GM23248 (cell line): ENCODE measurements around the gene TMEM59L. TPM values are rescaled to one million over a fixed set of nuclear protein-coding genes. Genes with fewer than 3 reads are reported as not detected.
A peak's percentile ranks its signal among the peaks of the same experiment; 100 is the strongest.

Source experiments
- DNase-seq: peaks from one replicate; pipeline ENCODE4 v3.0.0-alpha.2; 2015
- H2AFZ ChIP-seq: fragments of 200-600 bp; sonication (generic); 2 replicates; pipeline ENCODE4 v1.6.1; 2016; ENCODE audit warnings: antibody characterized with exemption
- H3F3A ChIP-seq: fragments of 200-600 bp; sonication (generic); 2 replicates; pipeline ENCODE4 v1.6.1; 2016; ENCODE audit warnings: mild to moderate bottlenecking, antibody characterized with exemption, mixed run types; ENCODE audit not compliant: insufficient read depth
- H3K27ac ChIP-seq: fragments of 200-600 bp; sonication (generic); 2 replicates; pipeline ENCODE4 v1.5.1; 2016; ENCODE audit warnings: mild to moderate bottlenecking
- H3K27me3 ChIP-seq: fragments of 200-600 bp; sonication (generic); replicated peaks from 2 replicates; pipeline ENCODE4 v1.6.1; 2016; ENCODE audit warnings: mild to moderate bottlenecking; ENCODE audit not compliant: insufficient read depth
- H3K36me3 ChIP-seq: fragments of 200-600 bp; sonication (generic); 2 replicates; pipeline ENCODE4 v1.6.1; 2016; ENCODE audit warnings: low read depth, mild to moderate bottlenecking
- H3K4me1 ChIP-seq: fragments of 200-600 bp; sonication (generic); 2 replicates; pipeline ENCODE4 v1.6.1; 2016; ENCODE audit warnings: mild to moderate bottlenecking; ENCODE audit not compliant: insufficient read depth
- H3K4me2 ChIP-seq: fragments of 200-600 bp; sonication (generic); one replicate; pipeline ENCODE4 v1.6.1; 2016; ENCODE audit warnings: mild to moderate bottlenecking; ENCODE audit not compliant: unreplicated experiment
- H3K4me3 ChIP-seq: fragments of 200-600 bp; sonication (generic); 2 replicates; pipeline ENCODE4 v1.5.1; 2016; ENCODE audit warnings: mild to moderate bottlenecking
- H3K79me2 ChIP-seq: fragments of 200-600 bp; sonication (generic); 2 replicates; pipeline ENCODE4 v1.6.1; 2016; ENCODE audit warnings: mild to moderate bottlenecking; ENCODE audit not compliant: insufficient read depth
- H3K9ac ChIP-seq: fragments of 200-600 bp; sonication (generic); 2 replicates; pipeline ENCODE4 v1.6.1; 2016; ENCODE audit warnings: mild to moderate bottlenecking
- H3K9me2 ChIP-seq: fragments of 200-600 bp; sonication (generic); 2 replicates; pipeline ENCODE4 v1.6.1; 2016; ENCODE audit warnings: mixed run types, mild to moderate bottlenecking, moderate library complexity; ENCODE audit not compliant: insufficient read depth
- H3K9me3 ChIP-seq: fragments of 200-600 bp; sonication (generic); one replicate; pipeline ENCODE4 v1.6.1; 2017; ENCODE audit warnings: low read depth
- H4K20me1 ChIP-seq: fragments of 200-600 bp; sonication (generic); 2 replicates; pipeline ENCODE4 v1.6.0; 2016; ENCODE audit not compliant: insufficient read depth
- EZH2 ChIP-seq: fragments of 200-600 bp; sonication (generic); IDR thresholded peaks from 2 replicates; pipeline ENCODE4 v1.6.1; 2018; ENCODE audit warnings: antibody characterized with exemption, mild to moderate bottlenecking; ENCODE audit not compliant: insufficient read depth, poor library complexity, severe bottlenecking
- EZH2phosphoT487 ChIP-seq: fragments of 200-600 bp; sonication (generic); IDR thresholded peaks from 2 replicates; pipeline ENCODE4 v1.6.1; 2018; ENCODE audit warnings: antibody characterized with exemption, moderate library complexity, mild to moderate bottlenecking, low read depth; ENCODE audit not compliant: insufficient read depth
- WGBS, 2 experiments: methylation state at CpG; one replicate each; pipeline ENCODE4 v1.1.6; 2015 to 2017; ENCODE audit warnings: low lambda C conversion rate in 2 of 2, low coverage in 1 of 2; ENCODE audit errors: missing lambda C conversion rate in 2 of 2; 5-methylcytosine and 5-hydroxymethylcytosine counted together
- in situ Hi-C: fragments of 300-500 bp; cut with MboI; formaldehyde crosslinking; loops from 2 replicates; pipeline ENCODE4 v1.15.0; 2020
- polyA plus RNA-seq: library from polyadenylated mRNA; unstranded; fragments of >200 nt; fragmentation: Nextera tagmentation; extraction: Ambion mirVana; gene quantifications from 2 replicates; pipeline ENCODE4 v1.2.1, GENCODE V29; 2016
- total RNA-seq: library from RNA; depleted of rRNA; stranded (reverse); fragments of >200 nt; shearing (Covaris generic); gene quantifications from 2 replicates; pipeline ENCODE4 v1.2.3, GENCODE V29; 2014; rRNA removed

The TMEM59L gene
- total RNA-seq (0.13 and 0.97 TPM in 2 replicates), polyA plus RNA-seq (2.1 and 3.4 TPM in 2 replicates)

- in situ Hi-C loops = no loop called here
- no peaks in the 10 kb centered on the region for H3K9me3 ChIP-seq
- H3K9ac ChIP-seq = no peak within 1 kb of the TSS
- H3K36me3 ChIP-seq = no peaks in the 10 kb centered on the region
- H4K20me1 ChIP-seq = no peaks in the 10 kb centered on the region
- H3K27me3 ChIP-seq = peaks cover 72% of the 10 kb centered on the region
- TF ChIP-seq EZH2phosphoT487 (peak; percentile 7; the same call in 1 of the 2 replicates), EZH2 (no peak)
- peak within 1 kb of the TSS; percentile 67 for H3K4me3 ChIP-seq
- 0 out of 2 replicates have a peak, but pooled peaks cover 6% of the 10 kb centered on the region for H3F3A ChIP-seq
- H3K4me1 ChIP-seq = no peaks in the 10 kb centered on the region
- H3K79me2 ChIP-seq = no peaks in the 10 kb centered on the region
- no peaks in the 10 kb centered on the region for H3K9me2 ChIP-seq
- peak within 1 kb of the TSS; percentile 68 for H2AFZ ChIP-seq
- 4 to 5% methylated on average over 39 to 68 of the region's 70 CpGs for WGBS, 2 experiments
- H3K27ac ChIP-seq = no peak within 1 kb of the TSS
- peak; percentile 40 for DNase-seq
- peak within 1 kb of the TSS; percentile 59 for H3K4me2 ChIP-seq
Observed at GRCh38 chr19:18612772-18613588, at the start of gene TMEM59L. Gene TMEM59L, plus strand, starts transcription at chr19:18612870. Its CDS starts 89 bp downstream, at chr19:18612959.

- Histone ChIP-seq H2AFZ (no peak overlapping the region), H3K4me1 (no peaks in the 10 kb centered on the region), H3K27me3 (no peaks in the 10 kb centered on the region), H3K4me2 (no peak overlapping the region), H3K9ac (no peak overlapping the region), H3K79me2 (peaks cover 10% of the 10 kb centered on the region), H3K36me3 (peaks cover 13% of the 10 kb centered on the region; the same call in 1 of the 2 replicates), H3F3A (peaks cover 7% of the 10 kb centered on the region), H3K27ac (no peak overlapping the region), H4K20me1 (no peaks in the 10 kb centered on the region), H3K9me3 (no peaks in the 10 kb centered on the region), H3K4me3 (no peak overlapping the region), H3K9me2 (no peaks in the 10 kb centered on the region)
- WGBS, 2 experiments = 96 to 97% methylated on average over 8 of the region's 8 CpGs
- no peak for DNase-seq
- TF ChIP-seq EZH2phosphoT487 (no peak), EZH2 (no peak)
- in situ Hi-C loops = no loop called here
Observed at GRCh38 chr19:18566953-18567352, 45.7 kb upstream of the TMEM59L start.

GRCh38 chr19:18568367-18568766, 44.3 kb upstream of the TMEM59L start:
- Histone ChIP-seq H3K4me3 (no peak overlapping the region), H3K9ac (no peak overlapping the region), H3F3A (peaks cover 7% of the 10 kb centered on the region), H2AFZ (no peak overlapping the region), H3K27ac (no peak overlapping the region), H3K9me2 (no peaks in the 10 kb centered on the region), H3K9me3 (no peaks in the 10 kb centered on the region), H3K36me3 (peaks cover 15% of the 10 kb centered on the region; the same call in 1 of the 2 replicates), H3K4me1 (peaks cover 9% of the 10 kb centered on the region), H4K20me1 (no peaks in the 10 kb centered on the region), H3K79me2 (peaks cover 17% of the 10 kb centered on the region), H3K27me3 (no peaks in the 10 kb centered on the region), H3K4me2 (no peak overlapping the region)
- WGBS, 2 experiments = 88 to 89% methylated on average over 15 of the region's 15 CpGs
- in situ Hi-C loops = no loop called here
- no peak for TF ChIP-seq EZH2phosphoT487
- TF ChIP-seq EZH2 = no peak
- no peak for DNase-seq

GRCh38 chr19:18571564-18572344, 40.9 kb upstream of the TMEM59L start, which contains the start of gene UBA52:
Gene UBA52, plus strand, starts transcription at chr19:18571857. Its CDS starts 1,444 bp downstream, at chr19:18573301.
- DNase-seq = peak; percentile 100
- peak within 1 kb of the TSS; percentile 83 for H2AFZ ChIP-seq
- TF ChIP-seq EZH2phosphoT487 = no peak
- TF ChIP-seq EZH2 = no peak

More at GRCh38 chr19:18571564-18572344, 40.9 kb upstream of the TMEM59L start, which contains the start of gene UBA52:
- WGBS, 2 experiments = 1% methylated on average over 73 to 75 of the region's 75 CpGs
- Histone ChIP-seq H3F3A (peaks cover 19% of the 10 kb centered on the region), H3K4me3 (peak within 1 kb of the TSS; percentile 94), H3K9ac (peak within 1 kb of the TSS; percentile 91), H3K27ac (peak within 1 kb of the TSS; percentile 77), H4K20me1 (no peaks in the 10 kb centered on the region), H3K4me2 (peak within 1 kb of the TSS; percentile 100), H3K36me3 (peaks cover 25% of the 10 kb centered on the region; the same call in 1 of the 2 replicates), H3K9me2 (no peaks in the 10 kb centered on the region), H3K9me3 (no peaks in the 10 kb centered on the region), H3K4me1 (peaks cover 14% of the 10 kb centered on the region), H3K27me3 (no peaks in the 10 kb centered on the region), H3K79me2 (peaks cover 32% of the 10 kb centered on the region)
- in situ Hi-C loops = no loop called here
